ENCODE data around the gene CANT1. TPM values are rescaled to one million over a fixed set of nuclear protein-coding genes. Genes with fewer than 3 reads are reported as not detected.
"Not testable (repeated sequence)": the region's sequence is repeated elsewhere in the genome, so short reads cannot be mapped to it uniquely, and the experiment has no call there.

Gene CANT1
- polyA plus RNA-seq, 12 donors: 20.7 to 33.6 (median 26.8) TPM; not detected in 1

DNA sequence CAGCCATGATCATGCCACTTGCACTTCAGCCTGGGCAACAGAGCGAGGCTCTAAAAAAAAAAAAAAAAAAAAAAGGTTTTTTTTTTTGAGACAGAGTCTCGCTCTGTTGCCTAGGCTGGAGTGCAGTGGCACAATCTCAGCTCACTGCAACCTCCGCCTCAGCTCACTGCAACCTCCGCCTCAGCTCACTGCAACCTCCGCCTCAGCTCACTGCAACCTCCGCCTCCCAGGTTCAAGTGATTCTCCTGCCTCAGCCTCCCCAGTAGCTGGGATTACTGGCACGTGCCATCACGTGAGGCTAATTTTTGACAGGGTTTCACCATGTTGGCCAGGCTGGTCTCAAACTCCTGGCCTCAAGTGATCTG, 46.6 kb downstream of the CANT1 start:
- DNase-seq: not testable (repeated sequence)

DNA sequence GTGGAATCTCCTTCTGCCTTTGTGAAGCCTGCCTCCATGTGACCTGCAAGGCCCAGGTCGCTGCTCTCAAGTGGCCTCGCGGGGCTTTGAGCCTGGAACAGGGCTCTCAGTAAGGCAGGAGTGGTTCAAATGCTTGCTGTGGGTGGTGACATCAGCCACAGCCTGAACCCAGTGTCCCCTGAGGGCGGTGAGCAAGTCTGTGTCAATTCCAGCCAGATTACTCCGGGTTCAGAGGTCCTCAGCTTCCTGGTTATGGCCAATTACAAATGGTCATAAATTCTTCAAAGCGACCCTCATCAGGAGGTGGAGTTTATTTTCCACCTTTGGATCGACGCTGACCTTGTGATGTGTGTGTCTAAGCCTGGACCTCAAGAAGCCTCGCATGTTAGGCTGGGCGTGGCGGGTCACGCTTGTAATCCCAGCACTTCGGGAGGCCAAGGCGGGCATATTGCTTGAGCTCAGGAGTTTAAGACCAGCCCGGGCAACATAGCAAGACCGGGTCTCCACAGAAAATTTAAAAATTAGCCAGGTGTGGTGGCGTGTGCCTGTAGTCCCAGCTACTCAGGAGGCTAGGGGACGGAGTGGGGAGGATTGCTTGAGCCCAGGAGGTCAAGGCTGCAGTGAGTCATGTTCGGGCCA, 47.1 kb downstream of the CANT1 start:
- DNase-seq: no peak

DNA sequence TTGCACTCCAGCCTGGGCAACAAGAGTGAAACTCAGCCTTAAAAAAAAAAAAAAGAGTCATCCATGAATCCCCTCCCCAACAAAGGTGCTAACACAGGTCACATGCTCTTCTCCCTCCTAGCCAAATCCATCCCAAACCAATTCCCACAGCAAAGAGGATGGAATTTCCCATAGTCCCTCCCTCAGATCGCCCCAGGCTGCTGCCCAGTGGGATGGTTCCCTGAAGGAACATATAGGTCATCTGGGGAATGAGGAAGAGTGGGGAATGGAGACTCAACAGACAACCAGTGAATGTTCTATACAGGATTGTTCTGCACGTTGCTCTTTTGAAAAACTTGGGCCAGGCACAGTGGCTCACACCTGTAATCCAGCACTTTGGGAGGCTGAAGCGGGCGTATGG, 48.0 kb downstream of the CANT1 start:
- DNase-seq: no peak

DNA sequence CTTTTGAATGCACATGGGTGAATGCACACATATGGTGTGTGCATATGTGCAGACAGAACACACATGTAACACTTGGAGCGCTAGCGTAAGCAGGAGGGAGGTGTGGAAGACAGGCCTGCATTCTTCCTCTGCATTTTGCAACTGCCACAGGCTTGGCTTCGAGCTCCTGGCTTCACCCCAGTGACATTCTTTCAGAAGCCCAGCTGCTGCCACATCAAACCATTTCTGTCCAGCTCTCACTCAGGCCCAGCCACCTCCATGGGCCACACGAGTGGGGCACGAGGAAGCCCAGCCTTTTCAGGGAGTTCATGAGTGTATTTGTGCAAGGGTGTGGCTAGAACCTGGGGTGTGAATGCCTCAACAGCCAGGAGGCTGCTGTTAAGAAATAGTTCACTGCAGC, 48.6 kb downstream of the CANT1 start:
- DNase-seq: no peak

DNA sequence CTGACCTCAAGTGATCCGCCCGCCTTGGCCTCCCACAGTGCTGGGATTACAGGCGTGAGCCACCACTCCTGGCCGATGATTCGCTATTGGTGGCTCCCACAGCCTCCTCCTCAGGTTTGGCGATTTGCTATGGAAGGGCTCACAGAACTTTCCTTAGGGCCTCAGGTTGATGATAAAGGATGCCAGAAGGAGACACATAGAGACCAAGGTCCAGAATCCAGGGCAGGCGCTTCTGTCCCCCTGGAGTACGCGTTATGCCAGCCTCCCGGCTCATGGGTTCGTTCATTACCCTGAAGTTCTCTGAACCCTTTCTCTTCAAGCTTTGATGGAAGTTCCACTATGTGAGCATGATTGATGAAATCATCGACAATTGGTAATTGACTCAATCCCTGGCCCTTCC, 49.8 kb downstream of the CANT1 start:
- no peak for DNase-seq

DNA sequence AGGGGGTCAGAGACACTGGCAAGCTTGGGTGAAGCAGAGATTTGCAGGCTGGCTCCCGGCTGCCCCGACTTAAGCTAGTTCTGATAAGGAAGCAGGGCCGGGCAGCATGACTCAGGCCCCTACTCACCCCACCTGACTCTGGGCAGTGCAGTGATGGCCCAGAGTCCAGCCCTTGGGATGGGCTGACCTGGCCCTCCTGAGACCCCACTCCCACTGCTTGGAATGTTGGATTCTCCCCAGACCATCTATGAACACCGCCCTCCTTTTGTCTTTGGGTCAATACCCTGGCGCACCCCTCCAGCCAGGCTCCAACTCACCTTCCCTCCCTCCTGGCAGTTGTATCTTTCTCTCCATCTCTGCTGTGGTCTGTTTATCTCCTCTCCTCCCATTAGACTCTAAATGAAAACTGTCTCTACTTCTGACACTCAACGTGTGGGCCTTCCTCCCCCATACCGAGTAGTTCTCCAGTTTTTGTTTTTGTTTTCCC, 50.9 kb downstream of the CANT1 start:
- DNase-seq: no peak

DNA sequence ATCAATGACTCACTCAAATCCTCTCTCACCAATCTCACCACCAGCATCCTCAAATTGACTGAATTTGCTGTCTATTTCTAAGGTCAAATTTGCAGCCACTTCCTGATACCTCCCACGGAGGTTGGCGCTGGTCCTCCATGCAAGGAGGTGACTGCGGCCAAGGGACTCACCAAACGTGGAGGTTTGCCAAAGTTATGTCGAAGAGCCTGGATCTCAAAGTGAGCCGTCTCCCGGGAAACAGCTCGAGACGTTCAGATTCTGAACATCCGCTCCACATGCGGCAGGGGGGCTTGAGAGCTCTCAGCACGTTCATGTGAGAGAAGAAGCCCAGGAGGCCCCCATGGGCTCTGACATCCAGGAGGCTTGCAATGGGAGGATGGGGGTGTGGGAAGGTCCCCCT, 52.4 kb downstream of the CANT1 start:
- DNase-seq: no peak

DNA sequence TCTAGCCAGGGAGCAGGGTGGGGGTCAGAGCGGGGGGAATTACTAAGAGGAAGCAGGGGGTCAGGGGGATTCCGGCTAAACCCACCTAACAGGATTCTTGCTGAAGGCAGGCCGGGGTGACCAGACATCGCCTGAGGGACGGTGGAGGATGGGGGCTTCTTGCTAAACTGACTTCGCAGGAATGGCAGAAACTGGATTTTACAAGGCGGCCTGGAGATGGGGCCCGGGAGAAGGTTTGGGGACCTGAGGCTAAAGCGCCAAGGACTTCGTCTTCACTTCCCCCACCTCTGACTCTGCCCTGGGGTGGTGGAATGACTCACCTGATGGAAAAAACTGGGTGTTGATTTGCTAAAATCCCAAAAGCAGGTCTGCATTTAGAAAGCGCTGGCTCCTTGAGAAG, 53.3 kb downstream of the CANT1 start:
- no peak for DNase-seq

DNA sequence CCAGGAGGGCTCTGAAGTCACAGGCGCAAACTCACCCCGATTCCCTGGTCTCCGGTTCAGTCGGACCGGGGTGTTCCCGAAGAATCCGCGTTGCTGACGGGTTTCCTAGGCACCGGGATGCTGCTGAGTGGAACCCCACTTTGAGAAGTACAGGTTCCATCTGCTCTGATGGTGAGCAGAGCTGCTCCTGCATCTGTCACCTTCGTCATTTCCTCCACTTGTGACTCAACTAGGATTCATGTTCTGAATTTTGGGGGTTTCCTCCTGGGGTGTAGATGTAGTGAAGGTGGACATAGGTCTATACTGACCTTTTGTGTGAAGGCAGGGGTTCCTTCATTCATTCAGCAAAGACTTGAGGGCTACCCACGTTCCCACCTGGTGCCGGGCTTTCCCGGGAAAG, 54.9 kb downstream of the CANT1 start:
- no peak for DNase-seq

DNA sequence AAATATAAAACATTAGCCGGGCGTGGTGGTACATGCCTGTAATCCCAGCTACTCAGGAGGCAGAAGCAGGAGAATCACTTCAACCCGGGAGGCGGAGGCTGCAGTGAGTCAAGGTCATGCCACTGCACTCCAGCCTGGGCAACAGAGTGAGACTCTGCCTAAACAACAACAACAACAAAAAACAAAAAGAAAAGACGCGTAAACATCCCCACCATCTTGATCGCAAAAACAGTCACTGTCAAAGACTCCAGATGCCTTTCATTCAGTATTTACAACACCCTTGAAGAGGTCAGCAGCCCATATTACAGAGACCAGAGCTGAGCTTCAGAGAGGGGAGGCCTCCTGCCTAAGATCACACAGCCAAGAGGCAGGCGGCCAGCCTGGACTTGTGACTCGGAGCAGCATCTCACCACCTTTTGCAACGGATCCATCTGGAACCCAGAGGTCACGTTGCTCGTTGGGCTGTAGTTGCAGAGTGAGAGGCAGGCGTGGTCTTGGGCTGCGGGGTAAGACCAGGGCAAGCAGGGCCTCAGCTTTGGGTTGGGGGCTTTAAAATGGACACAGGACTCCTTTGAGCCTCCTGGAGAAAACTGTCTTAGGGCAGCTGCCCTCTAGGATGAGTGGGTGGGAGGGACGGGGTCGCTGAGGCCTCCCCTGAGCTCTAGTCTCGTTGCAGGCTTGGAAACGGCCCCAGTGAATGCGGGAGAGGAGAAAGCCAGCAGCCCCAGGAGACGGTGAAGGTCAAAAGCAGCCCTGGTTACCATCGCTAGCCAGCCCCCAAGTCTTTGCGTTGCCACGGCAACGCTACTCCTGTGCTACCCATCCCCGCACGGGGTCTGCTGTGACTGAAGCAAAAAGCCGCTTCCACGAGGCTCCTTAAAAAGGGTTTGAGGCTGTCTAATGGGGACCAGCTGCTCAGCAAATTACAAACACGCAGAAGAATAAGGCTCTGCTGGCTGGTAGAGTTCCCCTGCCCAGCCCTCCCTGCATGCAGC, 55.9 kb downstream of the CANT1 start:
- DNase-seq: no peak

DNA sequence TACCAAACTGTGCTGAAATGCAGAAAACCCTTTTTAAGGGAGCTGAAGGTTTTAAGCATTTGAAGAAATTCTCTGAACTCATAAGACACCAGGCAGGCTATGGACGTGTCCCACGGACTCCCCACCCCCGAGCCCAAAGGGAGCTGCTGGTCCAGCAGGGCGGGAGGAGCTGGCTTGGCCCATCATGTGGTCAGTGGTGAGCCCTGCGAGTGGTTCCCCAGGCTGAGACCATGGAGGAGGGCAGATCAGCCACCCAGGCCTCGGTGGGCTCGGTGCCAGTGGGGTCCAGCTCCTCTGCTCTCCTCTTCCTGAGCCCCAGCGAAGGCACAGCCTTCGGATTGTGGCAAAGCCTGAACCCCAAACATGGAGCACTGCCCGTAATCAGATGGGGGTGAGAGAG, 56.9 kb downstream of the CANT1 start:
- no peak for DNase-seq

DNA sequence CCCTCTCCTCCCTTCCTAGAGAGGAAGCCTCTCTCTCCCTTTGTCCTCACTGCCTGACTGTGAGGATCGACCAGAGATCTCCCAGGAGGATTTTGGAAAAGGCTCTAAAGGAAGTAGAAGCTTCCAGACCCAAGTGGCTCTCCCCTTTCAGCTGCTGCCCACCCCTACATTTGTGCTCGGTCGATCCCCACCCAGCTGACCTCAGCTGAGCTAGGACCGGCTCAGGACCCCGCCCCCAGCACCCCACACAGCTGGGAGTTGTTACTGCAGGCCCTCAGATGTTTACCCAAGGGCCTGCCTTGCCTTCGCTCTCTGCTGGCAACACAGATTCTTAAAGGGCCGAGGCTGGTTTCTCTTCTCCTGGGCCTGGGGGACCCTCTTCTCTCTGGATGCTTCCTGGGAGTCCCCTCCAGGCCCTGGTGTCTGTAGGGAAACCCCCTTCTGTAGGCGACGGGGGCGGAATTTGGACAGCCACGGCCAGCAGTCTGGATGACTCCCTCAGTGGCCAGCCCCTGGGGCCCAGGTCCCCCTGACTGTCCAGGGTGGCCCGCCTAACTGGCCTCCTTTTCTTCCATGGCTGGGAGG, 57.5 kb downstream of the CANT1 start:
- no peak for DNase-seq

DNA sequence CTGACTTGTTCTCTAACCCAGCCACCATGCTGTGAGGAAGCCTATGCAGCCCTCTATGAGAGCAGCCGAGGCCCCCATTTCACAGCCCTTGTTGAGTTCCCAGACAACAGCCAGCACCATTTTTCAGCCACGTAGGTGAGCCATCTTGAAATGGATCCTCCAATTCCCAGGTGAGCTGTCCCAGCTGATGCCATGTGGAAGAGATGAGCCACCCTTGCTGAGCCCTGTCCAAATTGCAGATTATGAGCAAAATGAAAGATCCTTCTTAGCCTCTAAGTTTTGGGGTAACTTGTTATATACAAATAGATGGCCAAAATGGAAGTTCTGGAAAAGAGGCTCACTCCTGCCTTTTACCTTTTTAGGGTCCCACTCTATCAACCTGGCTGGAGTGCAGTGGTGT, 58.7 kb downstream of the CANT1 start:
- DNase-seq: no peak

DNA sequence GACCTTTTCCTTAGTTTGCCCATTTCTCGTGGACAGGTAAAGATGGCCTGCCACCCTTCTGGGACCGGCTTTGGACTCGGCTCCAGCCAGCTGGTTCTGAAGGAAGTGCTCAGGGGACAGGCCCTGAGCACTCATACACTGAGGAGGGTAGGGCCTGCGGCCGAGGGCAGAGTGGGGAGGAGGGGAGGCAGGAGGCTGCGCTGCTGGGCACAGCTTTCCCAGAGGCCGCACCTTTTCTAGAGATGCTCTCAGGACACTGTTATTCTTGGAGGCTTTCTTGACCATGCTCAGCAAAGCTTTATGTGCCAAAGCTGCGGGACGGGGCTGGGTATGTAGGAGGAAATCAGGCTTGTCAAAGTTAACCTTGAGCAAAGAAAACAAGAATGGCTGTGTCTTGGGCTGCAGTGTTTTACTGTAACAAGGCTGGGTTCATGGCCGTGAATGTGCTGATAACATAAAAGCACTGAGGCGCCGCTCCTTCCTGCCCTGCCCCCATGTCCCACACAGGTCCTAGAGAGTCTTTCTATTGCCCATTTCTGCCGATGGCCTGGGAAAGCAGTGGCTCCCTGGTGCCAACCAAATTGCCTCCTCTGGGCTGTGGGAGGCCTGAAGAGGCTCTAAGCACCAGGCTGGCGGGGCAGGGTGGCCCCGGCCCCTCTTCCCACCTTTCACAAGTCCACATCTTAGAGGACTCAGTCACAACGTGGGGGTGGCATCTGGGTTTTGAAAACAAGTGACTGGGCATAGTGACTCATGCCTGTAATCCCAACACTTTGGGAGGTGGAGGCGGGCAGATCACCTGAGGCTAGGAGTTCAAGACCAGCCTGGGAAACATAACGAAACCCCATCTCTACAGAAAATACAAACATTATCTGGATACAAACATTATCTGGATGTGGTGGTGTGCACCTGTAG, 62.1 kb downstream of the CANT1 start:
- DNase-seq: no peak

DNA sequence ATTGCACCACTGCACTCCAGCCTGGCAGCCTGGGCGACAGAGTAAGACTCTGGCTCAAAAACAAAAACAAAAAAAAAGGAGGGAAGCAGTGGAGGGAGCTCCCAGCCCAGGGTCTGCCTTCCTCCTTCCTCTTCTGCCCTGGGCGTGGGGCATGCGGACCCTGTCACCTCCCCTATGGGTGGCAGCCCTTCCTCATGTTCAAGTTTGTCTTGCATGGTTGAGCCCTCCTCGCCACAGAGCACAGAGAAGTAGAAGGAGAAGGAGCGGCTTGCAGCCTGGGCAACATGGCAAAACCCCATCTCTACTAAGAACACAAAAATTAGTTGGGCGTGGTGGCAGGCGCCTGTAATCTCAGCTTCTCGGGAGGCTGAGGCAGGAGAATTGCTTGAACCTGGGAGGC, 62.9 kb downstream of the CANT1 start:
- no peak for DNase-seq

DNA sequence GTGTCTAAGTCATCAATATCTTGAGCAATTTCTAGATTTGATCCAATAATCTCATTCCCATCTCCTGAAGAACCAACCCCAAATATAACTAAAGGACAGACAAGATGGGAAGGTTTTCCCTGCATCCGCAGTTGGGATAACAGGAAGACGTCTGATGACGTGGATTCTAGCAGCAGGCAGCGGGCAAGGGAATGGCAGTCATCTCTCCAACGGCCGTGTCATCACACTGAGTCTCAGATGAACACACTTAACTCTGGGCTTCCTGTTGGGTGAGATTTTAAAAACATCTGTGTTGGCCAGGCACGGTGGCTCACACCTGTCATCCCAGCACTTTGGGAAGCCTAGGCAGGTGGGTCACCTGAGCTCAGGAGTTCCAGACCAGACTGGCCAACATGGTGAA, 63.4 kb downstream of the CANT1 start:
- no peak for DNase-seq

DNA sequence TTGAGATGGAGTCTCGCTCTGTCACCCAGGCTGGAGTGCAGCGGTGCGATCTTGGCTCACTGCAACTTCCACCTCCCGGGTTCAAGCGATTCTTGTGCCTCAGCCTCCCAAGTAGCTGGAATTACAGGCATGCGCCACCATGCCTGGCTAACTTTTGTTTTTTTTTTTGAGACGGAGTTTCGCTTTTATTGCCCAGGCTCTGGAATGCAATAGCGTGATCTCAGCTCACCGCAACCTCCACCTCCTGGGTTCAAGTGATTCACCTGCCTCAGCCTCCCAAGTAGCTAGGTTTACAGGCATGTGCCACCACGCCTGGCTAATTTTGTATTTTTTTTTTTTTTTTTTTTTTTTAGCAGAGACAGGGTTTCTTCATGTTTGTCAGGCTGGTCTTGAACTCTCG, 64.1 kb downstream of the CANT1 start:
- DNase-seq: not testable (repeated sequence)

DNA sequence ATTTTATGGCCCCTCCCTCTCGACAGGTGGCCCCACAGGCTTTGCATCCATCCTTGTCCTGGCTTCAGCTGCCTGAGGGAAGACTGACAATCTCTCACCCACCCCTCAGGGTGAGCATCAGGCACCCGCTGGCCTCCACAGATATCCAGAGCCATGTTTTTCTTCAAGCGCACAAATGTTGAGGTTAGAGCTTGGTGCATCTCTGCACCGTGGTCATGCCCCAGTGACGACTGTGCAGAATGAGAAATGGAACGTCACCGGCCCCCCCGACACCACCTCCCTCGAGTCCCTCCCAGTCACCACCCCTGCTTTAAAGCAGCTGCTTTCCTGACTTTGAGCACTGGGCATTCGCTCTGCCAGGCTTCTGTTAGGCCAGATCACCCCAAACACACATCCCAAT, 64.6 kb downstream of the CANT1 start:
- no peak for DNase-seq

DNA sequence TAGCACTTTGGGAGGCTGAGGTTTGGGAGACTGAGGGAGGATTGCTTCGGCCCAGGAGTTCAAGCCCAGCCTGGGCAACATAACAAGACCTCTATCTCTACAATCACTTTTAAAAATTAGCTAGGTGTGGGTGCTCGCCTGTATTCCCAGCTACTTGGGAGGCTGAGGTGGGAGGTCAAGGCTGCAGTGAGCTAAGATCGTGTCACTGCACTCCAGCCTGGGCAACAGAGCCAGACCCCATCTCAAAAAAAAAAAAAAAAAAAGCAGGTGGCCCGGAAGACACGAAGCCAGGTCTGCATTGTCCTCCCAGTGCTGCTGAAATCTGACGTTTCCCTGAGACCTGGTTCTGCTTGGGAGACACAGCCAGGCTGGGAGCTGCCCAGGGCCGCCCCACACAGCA, 65.5 kb downstream of the CANT1 start:
- no peak for DNase-seq

Data from muscle of arm (tissue), 12 donors.